ENCODE data around the gene SCAF4. TPM values are rescaled to one million over a fixed set of nuclear protein-coding genes. Genes with fewer than 3 reads are reported as not detected.
A peak's percentile ranks its signal among the peaks of the same experiment; 100 is the strongest.
"Not testable (repeated sequence)": the region's sequence is repeated elsewhere in the genome, so short reads cannot be mapped to it uniquely, and the experiment has no call there.

SCAF4 gene
- total RNA-seq, 5 donors from 2014 or later (not counting 1 experiment from before 2014, with no cell fraction given) = 57.5 to 71.9 (median 62.4) TPM

- Histone ChIP-seq H3K9me3 (no peaks in the 10 kb centered on the region), H3K4me3 (ENCODE audit: control insufficient read depth in 1 of 2, extremely low read depth in 1 of 2, low read length in 1 of 2) (no peak overlapping the region), H3K4me1 (ENCODE audit: control insufficient read depth in 1 of 2, extremely low read depth in 1 of 2, insufficient read depth in 2 of 2, low read length in 2 of 2) (no peaks in the 10 kb centered on the region), H3K36me3 (ENCODE audit: control insufficient read depth in 2 of 2, extremely low read depth in 1 of 2, insufficient read depth in 1 of 2, low read length in 1 of 2) (no peaks in the 10 kb centered on the region), H3K27ac (ENCODE audit: low read length) (no peak overlapping the region), H3K27me3 (replicated peaks in 1 of 2; ENCODE audit: control insufficient read depth in 2 of 2, extremely low read depth in 1 of 2, insufficient read depth in 2 of 2, low read length in 1 of 2) (peaks cover 0 to 2% of the 10 kb centered on the region in 2 experiments)
- ChIA-PET CTCF (interaction anchor here (0.5 to 0.6 kb wide), 2 partner anchors 9 to 836 kb away, joined by 3 read pairs; no protein-coding TSS in a partner anchor), POLR2A (no interaction called here)
- Mint-ChIP-seq H3K36me3 (no peaks in the 10 kb centered on the region), H3K27ac (peak overlapping the region in 1 of 2 donors; percentile 51), H3K27me3 (peaks cover 0 to 1% of the 10 kb centered on the region in 2 donors), H3K4me3 (no peak overlapping the region), H3K9me3 (peaks cover 0 to 4% (median 0%) of the 10 kb centered on the region in 3 donors), H3K4me1 (peaks cover 0 to 3% (median 0%) of the 10 kb centered on the region in 3 donors)
- no peak for DNase-seq
- WGBS (ENCODE audit: insufficient coverage) = 80% methylated on average over 2 of the region's 5 CpGs
- ATAC-seq (replicated peaks in 1 of 4) = no peak
Observed at GRCh38 chr21:31772674-31773555, 41.0 kb upstream of the SCAF4 start.

- ATAC-seq (replicated peaks in 1 of 4) = no peak
Observed at GRCh38 chr21:31771685-31772084, 39.8 kb upstream of the SCAF4 start.

GRCh38 chr21:31768710-31769109 is 36.8 kb upstream of the SCAF4 start:
- H3K4me1 ChIP-seq (ENCODE audit: control insufficient read depth in 1 of 2, extremely low read depth in 1 of 2, insufficient read depth in 2 of 2, low read length in 2 of 2) = no peaks in the 10 kb centered on the region
- no peak for DNase-seq
- peaks cover 0 to 2% of the 10 kb centered on the region in 2 experiments for H3K27me3 ChIP-seq (replicated peaks in 1 of 2; ENCODE audit: control insufficient read depth in 2 of 2, extremely low read depth in 1 of 2, insufficient read depth in 2 of 2, low read length in 1 of 2)
- Mint-ChIP-seq H3K4me1 (peaks cover 0 to 3% (median 0%) of the 10 kb centered on the region in 3 donors), H3K4me3 (no peak overlapping the region), H3K27me3 (no peaks in the 10 kb centered on the region), H3K27ac (no peak overlapping the region), H3K9me3 (peaks cover 0 to 4% (median 0%) of the 10 kb centered on the region in 3 donors), H3K36me3 (no peaks in the 10 kb centered on the region)
- POLR2A ChIA-PET = no interaction called here
- H3K27ac ChIP-seq (ENCODE audit: low read length) = no peak overlapping the region
- CTCF ChIA-PET = no interaction called here
- no peaks in the 10 kb centered on the region for H3K9me3 ChIP-seq
- H3K36me3 ChIP-seq (ENCODE audit: control insufficient read depth in 2 of 2, extremely low read depth in 1 of 2, insufficient read depth in 1 of 2, low read length in 1 of 2) = no peaks in the 10 kb centered on the region
- no CpG with 5 or more reads among the region's 1 CpG for WGBS (ENCODE audit: insufficient coverage)
- no peak for ATAC-seq (replicated peaks in 1 of 4)
- H3K4me3 ChIP-seq (ENCODE audit: control insufficient read depth in 1 of 2, extremely low read depth in 1 of 2, low read length in 1 of 2) = no peak overlapping the region

More at GRCh38 chr21:31771685-31772084, 39.8 kb upstream of the SCAF4 start:
- peaks cover 0 to 1% of the 10 kb centered on the region in 2 donors for H3K27me3 Mint-ChIP-seq
- H3K36me3 Mint-ChIP-seq = no peaks in the 10 kb centered on the region
- H3K4me3 Mint-ChIP-seq = no peak overlapping the region
- Histone ChIP-seq H3K27ac (ENCODE audit: low read length) (no peak overlapping the region), H3K4me3 (ENCODE audit: control insufficient read depth in 1 of 2, extremely low read depth in 1 of 2, low read length in 1 of 2) (no peak overlapping the region), H3K4me1 (ENCODE audit: control insufficient read depth in 1 of 2, extremely low read depth in 1 of 2, insufficient read depth in 2 of 2, low read length in 2 of 2) (no peaks in the 10 kb centered on the region), H3K9me3 (no peaks in the 10 kb centered on the region), H3K36me3 (ENCODE audit: control insufficient read depth in 2 of 2, extremely low read depth in 1 of 2, insufficient read depth in 1 of 2, low read length in 1 of 2) (no peaks in the 10 kb centered on the region), H3K27me3 (replicated peaks in 1 of 2; ENCODE audit: control insufficient read depth in 2 of 2, extremely low read depth in 1 of 2, insufficient read depth in 2 of 2, low read length in 1 of 2) (peaks cover 0 to 2% of the 10 kb centered on the region in 2 experiments)
- no peak for DNase-seq
- H3K4me1 Mint-ChIP-seq = peaks cover 0 to 3% (median 0%) of the 10 kb centered on the region in 3 donors
- H3K27ac Mint-ChIP-seq = no peak overlapping the region
- ChIA-PET CTCF (no interaction called here), POLR2A (no interaction called here)
- peaks cover 0 to 4% (median 0%) of the 10 kb centered on the region in 3 donors for H3K9me3 Mint-ChIP-seq
- WGBS (ENCODE audit: insufficient coverage) = no CpG with 5 or more reads among the region's 3 CpGs

GRCh38 chr21:31766899-31767298 is 35.0 kb upstream of the SCAF4 start:
- Mint-ChIP-seq H3K4me1 (no peaks in the 10 kb centered on the region), H3K27me3 (peaks cover 12% of the 10 kb centered on the region in 2 donors), H3K4me3 (no peak overlapping the region), H3K9me3 (peaks cover 0 to 4% (median 0%) of the 10 kb centered on the region in 3 donors), H3K36me3 (no peaks in the 10 kb centered on the region), H3K27ac (no peak overlapping the region)
- ChIA-PET POLR2A (no interaction called here), CTCF (no interaction called here)
- no peaks in the 10 kb centered on the region for H3K4me1 ChIP-seq (ENCODE audit: control insufficient read depth in 1 of 2, extremely low read depth in 1 of 2, insufficient read depth in 2 of 2, low read length in 2 of 2)
- no peak overlapping the region for H3K27ac ChIP-seq (ENCODE audit: low read length)
- peaks cover 0 to 2% of the 10 kb centered on the region in 2 experiments for H3K27me3 ChIP-seq (replicated peaks in 1 of 2; ENCODE audit: control insufficient read depth in 2 of 2, extremely low read depth in 1 of 2, insufficient read depth in 2 of 2, low read length in 1 of 2)
- no peaks in the 10 kb centered on the region for H3K9me3 ChIP-seq
- no peak for ATAC-seq (replicated peaks in 1 of 4)
- WGBS (ENCODE audit: insufficient coverage) = no CpG with 5 or more reads among the region's 3 CpGs
- no peak overlapping the region for H3K4me3 ChIP-seq (ENCODE audit: control insufficient read depth in 1 of 2, extremely low read depth in 1 of 2, low read length in 1 of 2)
- DNase-seq = no peak
- H3K36me3 ChIP-seq (ENCODE audit: control insufficient read depth in 2 of 2, extremely low read depth in 1 of 2, insufficient read depth in 1 of 2, low read length in 1 of 2) = no peaks in the 10 kb centered on the region

GRCh38 chr21:31765850-31766249 is 33.9 kb upstream of the SCAF4 start:
- H3K4me3 Mint-ChIP-seq; H3K36me3 ChIP-seq (ENCODE audit: control insufficient read depth in 2 of 2, extremely low read depth in 1 of 2, insufficient read depth in 1 of 2, low read length in 1 of 2); H3K27me3 ChIP-seq (replicated peaks in 1 of 2; ENCODE audit: control insufficient read depth in 2 of 2, extremely low read depth in 1 of 2, insufficient read depth in 2 of 2, low read length in 1 of 2); H3K4me1 Mint-ChIP-seq; DNase-seq; H3K9me3 Mint-ChIP-seq; H3K27ac ChIP-seq (ENCODE audit: low read length); ATAC-seq (replicated peaks in 1 of 4); POLR2A ChIA-PET; H3K36me3 Mint-ChIP-seq; CTCF ChIA-PET; H3K4me1 ChIP-seq (ENCODE audit: control insufficient read depth in 1 of 2, extremely low read depth in 1 of 2, insufficient read depth in 2 of 2, low read length in 2 of 2); H3K27ac Mint-ChIP-seq; H3K9me3 ChIP-seq; H3K4me3 ChIP-seq (ENCODE audit: control insufficient read depth in 1 of 2, extremely low read depth in 1 of 2, low read length in 1 of 2): not testable (repeated sequence)
- 74% methylated on average over 6 of the region's 6 CpGs for WGBS (ENCODE audit: insufficient coverage)
- peaks cover 15 to 16% of the 10 kb centered on the region in 2 donors for H3K27me3 Mint-ChIP-seq

GRCh38 chr21:31760931-31761330 is 29.0 kb upstream of the SCAF4 start:
- no peak overlapping the region for H3K27ac Mint-ChIP-seq
- POLR2A ChIA-PET = no interaction called here
- 80% methylated on average over 3 of the region's 4 CpGs for WGBS (ENCODE audit: insufficient coverage)

More at GRCh38 chr21:31760931-31761330, 29.0 kb upstream of the SCAF4 start:
- H3K4me1 Mint-ChIP-seq = no peaks in the 10 kb centered on the region
- H3K27me3 Mint-ChIP-seq = peaks cover 23 to 28% of the 10 kb centered on the region in 2 donors
- DNase-seq (no peak), ATAC-seq (replicated peaks in 1 of 4) (no peak)
- no peaks in the 10 kb centered on the region for H3K9me3 ChIP-seq
- H3K36me3 Mint-ChIP-seq = no peaks in the 10 kb centered on the region
- no peaks in the 10 kb centered on the region for H3K9me3 Mint-ChIP-seq
- no peaks in the 10 kb centered on the region for H3K4me1 ChIP-seq (ENCODE audit: control insufficient read depth in 1 of 2, extremely low read depth in 1 of 2, insufficient read depth in 2 of 2, low read length in 2 of 2)
- CTCF ChIA-PET = no interaction called here
- H3K36me3 ChIP-seq (ENCODE audit: control insufficient read depth in 2 of 2, extremely low read depth in 1 of 2, insufficient read depth in 1 of 2, low read length in 1 of 2) = no peaks in the 10 kb centered on the region
- H3K27me3 ChIP-seq (replicated peaks in 1 of 2; ENCODE audit: control insufficient read depth in 2 of 2, extremely low read depth in 1 of 2, insufficient read depth in 2 of 2, low read length in 1 of 2) = peaks cover 0 to 4% of the 10 kb centered on the region in 2 experiments
- no peak overlapping the region for H3K4me3 ChIP-seq (ENCODE audit: control insufficient read depth in 1 of 2, extremely low read depth in 1 of 2, low read length in 1 of 2)
- H3K27ac ChIP-seq (ENCODE audit: low read length) = no peak overlapping the region
- no peak overlapping the region for H3K4me3 Mint-ChIP-seq
